ENCODE data around the gene BLMH. TPM values are rescaled to one million over a fixed set of nuclear protein-coding genes. Genes with fewer than 3 reads are reported as not detected.

BLMH gene
- total RNA-seq, 1 experiment from 2014 or later, result 59.0 TPM

DNA sequence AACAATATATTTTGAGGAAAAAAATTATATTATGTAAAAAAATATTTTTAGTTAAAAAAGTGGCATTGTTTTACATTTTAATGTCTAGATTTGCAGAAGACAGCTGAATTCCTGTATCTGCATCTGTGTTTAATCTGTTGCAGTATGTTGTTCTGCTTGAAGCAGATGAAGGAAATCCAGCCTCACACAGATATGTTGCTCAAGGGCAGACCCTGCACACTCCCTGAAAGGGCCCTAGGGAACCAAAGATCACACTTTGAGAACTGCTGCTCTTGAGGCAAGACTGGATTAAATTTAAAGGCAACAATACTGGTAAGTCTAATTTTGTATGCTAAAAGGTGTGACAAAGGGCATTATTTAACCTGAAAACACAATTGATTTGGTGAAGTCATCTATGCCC, 39.8 kb downstream of the BLMH start:
- Histone ChIP-seq H3K4me1 (ENCODE audit: control insufficient read depth, insufficient read depth, low read length) (no peaks in the 10 kb centered on the region), H3K27me3 (ENCODE audit: control insufficient read depth, insufficient read depth, low read length) (no peaks in the 10 kb centered on the region), H3K27ac (ENCODE audit: low read length) (no peak overlapping the region), H3K36me3 (ENCODE audit: control insufficient read depth, insufficient read depth, low read length) (peaks cover 9% of the 10 kb centered on the region; the same call in 1 of the 2 replicates), H3K9me3 (ENCODE audit: control insufficient read depth, insufficient read depth, low read depth, low read length) (no peaks in the 10 kb centered on the region), H3K4me3 (ENCODE audit: low read depth in 2 of 2, low read length in 2 of 2) (no peak overlapping the region)
- ATAC-seq (no peak), DNase-seq (ENCODE audit: low read depth, low spot score) (no peak)
- TF ChIP-seq TCF7L2 (IDR thresholded peaks at IDR 0.05; ENCODE audit: low read depth, low read length) (no peak), POLR2AphosphoS5 (IDR thresholded peaks at IDR 0.05; ENCODE audit: low read depth, low read length) (no peak), SIN3A (IDR thresholded peaks at IDR 0.05; ENCODE audit: borderline replicate concordance, insufficient read depth, low read depth, low read length) (no peak), REST (IDR thresholded peaks at IDR 0.05; ENCODE audit: insufficient read depth in 1 of 2, low read depth in 2 of 2, low read length in 1 of 2) (no peak)
- TF ChIP-seq, protein P1, sequence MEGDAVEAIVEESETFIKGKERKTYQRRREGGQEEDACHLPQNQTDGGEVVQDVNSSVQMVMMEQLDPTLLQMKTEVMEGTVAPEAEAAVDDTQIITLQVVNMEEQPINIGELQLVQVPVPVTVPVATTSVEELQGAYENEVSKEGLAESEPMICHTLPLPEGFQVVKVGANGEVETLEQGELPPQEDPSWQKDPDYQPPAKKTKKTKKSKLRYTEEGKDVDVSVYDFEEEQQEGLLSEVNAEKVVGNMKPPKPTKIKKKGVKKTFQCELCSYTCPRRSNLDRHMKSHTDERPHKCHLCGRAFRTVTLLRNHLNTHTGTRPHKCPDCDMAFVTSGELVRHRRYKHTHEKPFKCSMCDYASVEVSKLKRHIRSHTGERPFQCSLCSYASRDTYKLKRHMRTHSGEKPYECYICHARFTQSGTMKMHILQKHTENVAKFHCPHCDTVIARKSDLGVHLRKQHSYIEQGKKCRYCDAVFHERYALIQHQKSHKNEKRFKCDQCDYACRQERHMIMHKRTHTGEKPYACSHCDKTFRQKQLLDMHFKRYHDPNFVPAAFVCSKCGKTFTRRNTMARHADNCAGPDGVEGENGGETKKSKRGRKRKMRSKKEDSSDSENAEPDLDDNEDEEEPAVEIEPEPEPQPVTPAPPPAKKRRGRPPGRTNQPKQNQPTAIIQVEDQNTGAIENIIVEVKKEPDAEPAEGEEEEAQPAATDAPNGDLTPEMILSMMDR (IDR thresholded peaks at IDR 0.05), result no peak
- in situ Hi-C loops (cut with HindIII; ENCODE audit: low pct_unique_long_range_greater_than_20kb, low sequenced_read_pairs) (no loop called here), intact Hi-C loops (cut with micrococcal nuclease; ENCODE audit: unreplicated experiment) (no loop called here)
- BruUV-seq (replicated peaks), result no TSS peak
- POLR2A ChIA-PET, result no interaction called here
- CTCF ChIA-PET, result no interaction called here

- Histone ChIP-seq H3K27ac (ENCODE audit: low read length) (no peak overlapping the region), H3K27me3 (ENCODE audit: control insufficient read depth, insufficient read depth, low read length) (no peaks in the 10 kb centered on the region), H3K36me3 (ENCODE audit: control insufficient read depth, insufficient read depth, low read length) (0 out of 2 replicates have a peak, but pooled peaks cover 3% of the 10 kb centered on the region), H3K4me3 (ENCODE audit: low read depth in 2 of 2, low read length in 2 of 2) (no peak overlapping the region), H3K4me1 (ENCODE audit: control insufficient read depth, insufficient read depth, low read length) (no peaks in the 10 kb centered on the region), H3K9me3 (ENCODE audit: control insufficient read depth, insufficient read depth, low read depth, low read length) (no peaks in the 10 kb centered on the region)
- no TSS peak for BruUV-seq (replicated peaks)
- ChIA-PET CTCF (no interaction called here), POLR2A (no interaction called here)
- TF ChIP-seq REST (IDR thresholded peaks at IDR 0.05; ENCODE audit: insufficient read depth in 1 of 2, low read depth in 2 of 2, low read length in 1 of 2), result no peak
- no peak for TF ChIP-seq TCF7L2 (IDR thresholded peaks at IDR 0.05; ENCODE audit: low read depth, low read length)
- no peak for TF ChIP-seq POLR2AphosphoS5 (IDR thresholded peaks at IDR 0.05; ENCODE audit: low read depth, low read length)
- no peak for TF ChIP-seq SIN3A (IDR thresholded peaks at IDR 0.05; ENCODE audit: borderline replicate concordance, insufficient read depth, low read depth, low read length)
- TF ChIP-seq, protein P1 (IDR thresholded peaks at IDR 0.05), result no peak
- in situ Hi-C loops (cut with HindIII; ENCODE audit: low pct_unique_long_range_greater_than_20kb, low sequenced_read_pairs) (no loop called here), intact Hi-C loops (cut with micrococcal nuclease; ENCODE audit: unreplicated experiment) (no loop called here)
- ATAC-seq, result no peak
- DNase-seq (ENCODE audit: low read depth, low spot score), result no peak
Measured at GRCh38 chr17:30249460-30249859, 42.3 kb downstream of the BLMH start.

Data from Panc1 (cell line).